ENCODE data around the gene BPI. TPM values are rescaled to one million over a fixed set of nuclear protein-coding genes. Genes with fewer than 3 reads are reported as not detected.
"Not testable (repeated sequence)": the region's sequence is repeated elsewhere in the genome, so short reads cannot be mapped to it uniquely, and the experiment has no call there.

The BPI gene
- polyA plus RNA-seq (2012; rRNA removed) = not detected in 2 replicates
- not detected in 2 replicates for polyA plus RNA-seq (2012; cell fraction: cytosol; rRNA removed)
- polyA plus RNA-seq (2012; cell fraction: nucleus; rRNA removed) = 0.02 TPM in 1 of 2 replicates, not detected in the other

GRCh38 chr20:38303908-38304379, at the start of gene BPI:
TSS of gene BPI (plus strand) at chr20:38304156. CDS start at chr20:38304224, 68 bp downstream.
- DNase-seq = no peak
- Histone ChIP-seq H3K79me2 (ENCODE audit: insufficient read depth) (no peaks in the 10 kb centered on the region), H3K27ac (ENCODE audit: low read depth in 2 of 2, low read length in 1 of 2) (no peak within 1 kb of the TSS), H3K4me1 (ENCODE audit: control insufficient read depth in 1 of 2, insufficient read depth in 2 of 2, low read depth in 1 of 2, low read length in 1 of 2) (peaks cover 0 to 5% of the 10 kb centered on the region in 2 experiments; a peak in 1 of 4 replicates), H3F3A (replicated peaks; ENCODE audit: insufficient read depth) (peaks cover 4% of the 10 kb centered on the region), H3K9ac (no peak within 1 kb of the TSS), H3K9me3 (no peaks in the 10 kb centered on the region), H3K4me2 (no peak within 1 kb of the TSS), H3K36me3 (replicated peaks in 1 of 2; ENCODE audit: control insufficient read depth in 1 of 2, insufficient read depth in 2 of 2, low read length in 1 of 2) (no peaks in the 10 kb centered on the region), H3K4me3 (ENCODE audit: low read depth in 2 of 2, low read length in 1 of 2) (no peak within 1 kb of the TSS), H3K27me3 (ENCODE audit: insufficient read depth) (no peaks in the 10 kb centered on the region), H4K20me1 (ENCODE audit: insufficient read depth) (no peaks in the 10 kb centered on the region), H3K9me2 (no peaks in the 10 kb centered on the region), H2AFZ (ENCODE audit: low read depth) (no peak within 1 kb of the TSS)
- ChIA-PET CTCF (interaction anchor here (1.6 to 1.7 kb wide), 2 partner anchors 10 to 33 kb away, joined by 4 read pairs; no protein-coding TSS in a partner anchor), POLR2A (no interaction called here)
- TF ChIP-seq POLR2AphosphoS5 (IDR thresholded peaks at IDR 0.05; ENCODE audit: low read depth, low read length) (no peak), TAF1 (IDR thresholded peaks at IDR 0.05; ENCODE audit: borderline replicate concordance, low read depth, low read length) (no peak)
- WGBS (ENCODE audit: low lambda C conversion rate) = 86% methylated on average over 21 of the region's 21 CpGs

DNA sequence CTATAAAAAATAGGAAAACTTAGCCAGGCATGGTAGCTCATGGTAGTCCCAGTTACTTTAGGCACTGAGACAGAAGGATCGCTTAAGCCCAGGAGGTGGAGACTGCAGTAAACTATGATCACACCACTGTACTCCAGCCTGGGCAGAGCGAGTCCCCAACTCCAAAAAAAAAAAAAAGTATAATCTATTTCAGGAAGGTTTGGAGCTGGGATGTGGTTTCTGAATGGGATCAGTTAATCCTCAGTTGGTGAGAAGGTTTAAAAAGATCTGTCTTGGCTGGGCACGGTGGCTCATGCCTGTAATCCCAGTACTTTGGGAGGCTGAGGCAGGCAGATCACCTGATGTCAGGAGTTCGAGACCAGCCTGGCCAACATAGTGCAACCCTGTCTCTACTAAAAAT, 49.3 kb upstream of the BPI start:
- H3K4me3 ChIP-seq (ENCODE audit: low read depth in 2 of 2, low read length in 1 of 2); H3K4me1 ChIP-seq (ENCODE audit: control insufficient read depth in 1 of 2, insufficient read depth in 2 of 2, low read depth in 1 of 2, low read length in 1 of 2); H3K27me3 ChIP-seq (ENCODE audit: insufficient read depth); H3K4me2 ChIP-seq; H3K36me3 ChIP-seq (replicated peaks in 1 of 2; ENCODE audit: control insufficient read depth in 1 of 2, insufficient read depth in 2 of 2, low read length in 1 of 2); POLR2A ChIA-PET; H3K9me2 ChIP-seq; H3K9me3 ChIP-seq; H3K79me2 ChIP-seq (ENCODE audit: insufficient read depth); H3K27ac ChIP-seq (ENCODE audit: low read depth in 2 of 2, low read length in 1 of 2); H4K20me1 ChIP-seq (ENCODE audit: insufficient read depth); H3K9ac ChIP-seq; H2AFZ ChIP-seq (ENCODE audit: low read depth); DNase-seq: not testable (repeated sequence)
- H3F3A ChIP-seq (replicated peaks; ENCODE audit: insufficient read depth) = peaks cover 14% of the 10 kb centered on the region
- 92% methylated on average over 4 of the region's 4 CpGs for WGBS (ENCODE audit: low lambda C conversion rate)
- CTCF ChIA-PET = interaction anchor here (0.8 to 2.0 kb wide), 3 partner anchors 11 to 64 kb away, joined by 3 to 5 read pairs (median 3); no protein-coding TSS in a partner anchor

- no peak overlapping the region for H3K4me2 ChIP-seq
- H4K20me1 ChIP-seq (ENCODE audit: insufficient read depth) = no peaks in the 10 kb centered on the region
- no peak overlapping the region for H3K9ac ChIP-seq
- H3K4me3 ChIP-seq (ENCODE audit: low read depth in 2 of 2, low read length in 1 of 2) = no peak overlapping the region
- H3K79me2 ChIP-seq (ENCODE audit: insufficient read depth) = no peaks in the 10 kb centered on the region; the same call in 1 of the 2 replicates
- no peaks in the 10 kb centered on the region for H3K9me2 ChIP-seq
- no peak overlapping the region for H2AFZ ChIP-seq (ENCODE audit: low read depth)
- no peak for TF ChIP-seq FOXM1 (IDR thresholded peaks at IDR 0.05; ENCODE audit: low read depth)
- no peak for TF ChIP-seq TEAD4 (IDR thresholded peaks at IDR 0.05; ENCODE audit: borderline replicate concordance, insufficient read depth)
- no peak for TF ChIP-seq MEF2A (IDR thresholded peaks at IDR 0.05; ENCODE audit: borderline replicate concordance, low read depth)
- TF ChIP-seq ELF1 (IDR thresholded peaks at IDR 0.05) = no peak
- no peak for TF ChIP-seq NRF1 (IDR thresholded peaks at IDR 0.05; ENCODE audit: low read depth, low read length)
- peaks cover 3 to 5% of the 10 kb centered on the region in 2 experiments; a peak in 2 of 4 replicates for H3K4me1 ChIP-seq (ENCODE audit: control insufficient read depth in 1 of 2, insufficient read depth in 2 of 2, low read depth in 1 of 2, low read length in 1 of 2)
- no peaks in the 10 kb centered on the region for H3K27me3 ChIP-seq (ENCODE audit: insufficient read depth)
- POLR2A ChIA-PET = no interaction called here
- WGBS (ENCODE audit: low lambda C conversion rate) = 57% methylated on average over 3 of the region's 5 CpGs
- DNase-seq = no peak
- H3F3A ChIP-seq (replicated peaks; ENCODE audit: insufficient read depth) = peaks cover 22% of the 10 kb centered on the region
- H3K27ac ChIP-seq (ENCODE audit: low read depth in 2 of 2, low read length in 1 of 2) = peak overlapping the region in 1 of 2 experiments; percentile 24; a peak in 1 of 4 replicates
- CTCF ChIA-PET = interaction anchor here (0.8 to 1.5 kb wide), 2 partner anchors 64 to 153 kb away, joined by 3 to 4 read pairs; no protein-coding TSS in a partner anchor
- no peaks in the 10 kb centered on the region for H3K36me3 ChIP-seq (replicated peaks in 1 of 2; ENCODE audit: control insufficient read depth in 1 of 2, insufficient read depth in 2 of 2, low read length in 1 of 2)
- H3K9me3 ChIP-seq = no peaks in the 10 kb centered on the region
Measured at GRCh38 chr20:38255393-38255792, 48.6 kb upstream of the BPI start.

All from SK-N-SH (cell line).